ENCODE data around the gene SDHB. TPM values are rescaled to one million over a fixed set of nuclear protein-coding genes. Genes with fewer than 3 reads are reported as not detected.
A peak's percentile ranks its signal among the peaks of the same experiment; 100 is the strongest.

Gene SDHB
- total and polyA plus RNA-seq, 10 of the 15 experiments (the other 5 are each of a cell fraction or from before 2014, with no cell fraction given), result 101 to 319 (median 188) TPM

DNA sequence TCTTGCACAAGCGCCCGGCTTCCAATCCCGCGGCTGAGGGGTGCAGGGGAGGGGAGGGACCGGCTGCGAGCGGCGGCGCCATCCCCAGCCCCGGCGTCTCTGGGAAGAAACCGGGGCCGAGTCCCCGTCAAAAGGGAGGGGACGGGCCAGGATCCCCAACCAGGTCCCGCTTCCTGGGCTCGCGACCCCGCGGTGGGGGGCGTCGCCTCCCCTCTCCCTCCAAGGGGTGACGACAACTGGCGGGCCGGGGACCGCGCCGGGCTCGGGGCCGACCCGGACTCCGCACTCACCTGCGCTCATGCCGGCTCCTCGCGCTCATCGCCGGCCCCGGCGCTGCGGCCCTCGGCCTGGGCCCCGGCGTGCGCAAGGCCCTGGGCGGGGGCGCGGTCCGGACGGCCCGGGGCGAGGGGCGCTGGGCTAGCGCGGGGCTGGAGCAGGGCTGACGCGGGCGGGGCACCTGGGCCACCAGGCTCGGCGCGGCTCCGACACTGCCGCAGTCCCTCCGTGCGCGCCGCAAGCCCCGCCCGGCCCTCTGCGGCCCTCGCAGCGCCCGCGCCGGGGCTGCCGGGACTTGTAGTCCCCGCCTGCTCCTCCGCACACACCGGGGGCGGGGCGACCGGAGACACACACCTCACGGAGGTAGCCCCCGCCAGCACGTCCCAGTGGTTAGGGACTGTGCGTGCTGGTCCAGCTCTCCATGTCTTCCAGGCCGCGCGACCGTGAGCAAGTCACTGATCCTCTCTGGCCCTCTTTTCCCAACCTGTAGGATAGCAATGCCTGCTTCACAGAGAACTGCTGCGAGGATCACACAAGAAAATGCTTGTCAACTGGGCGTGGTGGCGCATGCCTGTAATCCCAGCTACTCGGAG, 42.2 kb downstream of the SDHB start, which contains the start of gene ATP13A2 (continued):
- TF ChIP-seq, protein P1, sequence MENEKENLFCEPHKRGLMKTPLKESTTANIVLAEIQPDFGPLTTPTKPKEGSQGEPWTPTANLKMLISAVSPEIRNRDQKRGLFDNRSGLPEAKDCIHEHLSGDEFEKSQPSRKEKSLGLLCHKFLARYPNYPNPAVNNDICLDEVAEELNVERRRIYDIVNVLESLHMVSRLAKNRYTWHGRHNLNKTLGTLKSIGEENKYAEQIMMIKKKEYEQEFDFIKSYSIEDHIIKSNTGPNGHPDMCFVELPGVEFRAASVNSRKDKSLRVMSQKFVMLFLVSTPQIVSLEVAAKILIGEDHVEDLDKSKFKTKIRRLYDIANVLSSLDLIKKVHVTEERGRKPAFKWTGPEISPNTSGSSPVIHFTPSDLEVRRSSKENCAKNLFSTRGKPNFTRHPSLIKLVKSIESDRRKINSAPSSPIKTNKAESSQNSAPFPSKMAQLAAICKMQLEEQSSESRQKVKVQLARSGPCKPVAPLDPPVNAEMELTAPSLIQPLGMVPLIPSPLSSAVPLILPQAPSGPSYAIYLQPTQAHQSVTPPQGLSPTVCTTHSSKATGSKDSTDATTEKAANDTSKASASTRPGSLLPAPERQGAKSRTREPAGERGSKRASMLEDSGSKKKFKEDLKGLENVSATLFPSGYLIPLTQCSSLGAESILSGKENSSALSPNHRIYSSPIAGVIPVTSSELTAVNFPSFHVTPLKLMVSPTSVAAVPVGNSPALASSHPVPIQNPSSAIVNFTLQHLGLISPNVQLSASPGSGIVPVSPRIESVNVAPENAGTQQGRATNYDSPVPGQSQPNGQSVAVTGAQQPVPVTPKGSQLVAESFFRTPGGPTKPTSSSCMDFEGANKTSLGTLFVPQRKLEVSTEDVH (IDR thresholded peaks at IDR 0.05; ENCODE audit: low read depth, partially characterized antibody), result no peak
- TF ChIP-seq CHD2 (IDR thresholded peaks at IDR 0.05; ENCODE audit: borderline replicate concordance, low read depth, low read length) (peak; percentile 24; the same call in 1 of the 2 replicates), DPF2 (IDR thresholded peaks at IDR 0.05) (0 out of 2 replicates have a peak, but pooled peaks have one; percentile 62), SIN3A (IDR thresholded peaks at IDR 0.05; ENCODE audit: low read depth, low read length) (no peak; the same call in 1 of the 2 replicates), FOXK2 (IDR thresholded peaks at IDR 0.05) (no peak), KLF5 (IDR thresholded peaks at IDR 0.05; ENCODE audit: partially characterized antibody) (no peak), RAD21 (IDR thresholded peaks at IDR 0.05; ENCODE audit: insufficient read depth, low read depth, low read length) (no peak), NFYB (IDR thresholded peaks at IDR 0.05; ENCODE audit: insufficient read depth, low read depth, low read length) (no peak), POU2F2 (IDR thresholded peaks at IDR 0.05; ENCODE audit: borderline replicate concordance, low read depth, low read length) (no peak), MTA2 (IDR thresholded peaks at IDR 0.05; ENCODE audit: low read depth) (no peak), NFIC (IDR thresholded peaks at IDR 0.05; ENCODE audit: low read depth, low read length) (no peak), CBFB (IDR thresholded peaks at IDR 0.05; ENCODE audit: low read depth) (no peak), HDGF (IDR thresholded peaks at IDR 0.05) (peak; percentile 35; the same call in 1 of the 2 replicates), BACH1 (IDR thresholded peaks at IDR 0.05; ENCODE audit: borderline replicate concordance) (no peak), HDAC6 (IDR thresholded peaks at IDR 0.05; ENCODE audit: unreplicated experiment) (no peak), BMI1 (IDR thresholded peaks at IDR 0.05; ENCODE audit: borderline replicate concordance) (no peak), RB1 (IDR thresholded peaks at IDR 0.05; ENCODE audit: borderline replicate concordance) (no peak)
- TF ChIP-seq, protein P2, sequence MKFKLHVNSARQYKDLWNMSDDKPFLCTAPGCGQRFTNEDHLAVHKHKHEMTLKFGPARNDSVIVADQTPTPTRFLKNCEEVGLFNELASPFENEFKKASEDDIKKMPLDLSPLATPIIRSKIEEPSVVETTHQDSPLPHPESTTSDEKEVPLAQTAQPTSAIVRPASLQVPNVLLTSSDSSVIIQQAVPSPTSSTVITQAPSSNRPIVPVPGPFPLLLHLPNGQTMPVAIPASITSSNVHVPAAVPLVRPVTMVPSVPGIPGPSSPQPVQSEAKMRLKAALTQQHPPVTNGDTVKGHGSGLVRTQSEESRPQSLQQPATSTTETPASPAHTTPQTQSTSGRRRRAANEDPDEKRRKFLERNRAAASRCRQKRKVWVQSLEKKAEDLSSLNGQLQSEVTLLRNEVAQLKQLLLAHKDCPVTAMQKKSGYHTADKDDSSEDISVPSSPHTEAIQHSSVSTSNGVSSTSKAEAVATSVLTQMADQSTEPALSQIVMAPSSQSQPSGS (IDR thresholded peaks at IDR 0.05; ENCODE audit: low read length), result no peak
- TF ChIP-seq, protein P3, sequence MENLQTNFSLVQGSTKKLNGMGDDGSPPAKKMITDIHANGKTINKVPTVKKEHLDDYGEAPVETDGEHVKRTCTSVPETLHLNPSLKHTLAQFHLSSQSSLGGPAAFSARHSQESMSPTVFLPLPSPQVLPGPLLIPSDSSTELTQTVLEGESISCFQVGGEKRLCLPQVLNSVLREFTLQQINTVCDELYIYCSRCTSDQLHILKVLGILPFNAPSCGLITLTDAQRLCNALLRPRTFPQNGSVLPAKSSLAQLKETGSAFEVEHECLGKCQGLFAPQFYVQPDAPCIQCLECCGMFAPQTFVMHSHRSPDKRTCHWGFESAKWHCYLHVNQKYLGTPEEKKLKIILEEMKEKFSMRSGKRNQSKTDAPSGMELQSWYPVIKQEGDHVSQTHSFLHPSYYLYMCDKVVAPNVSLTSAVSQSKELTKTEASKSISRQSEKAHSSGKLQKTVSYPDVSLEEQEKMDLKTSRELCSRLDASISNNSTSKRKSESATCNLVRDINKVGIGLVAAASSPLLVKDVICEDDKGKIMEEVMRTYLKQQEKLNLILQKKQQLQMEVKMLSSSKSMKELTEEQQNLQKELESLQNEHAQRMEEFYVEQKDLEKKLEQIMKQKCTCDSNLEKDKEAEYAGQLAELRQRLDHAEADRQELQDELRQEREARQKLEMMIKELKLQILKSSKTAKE (IDR thresholded peaks at IDR 0.05; ENCODE audit: low read depth, poor library complexity, severe bottlenecking), result no peak
- TF ChIP-seq, protein P4, sequence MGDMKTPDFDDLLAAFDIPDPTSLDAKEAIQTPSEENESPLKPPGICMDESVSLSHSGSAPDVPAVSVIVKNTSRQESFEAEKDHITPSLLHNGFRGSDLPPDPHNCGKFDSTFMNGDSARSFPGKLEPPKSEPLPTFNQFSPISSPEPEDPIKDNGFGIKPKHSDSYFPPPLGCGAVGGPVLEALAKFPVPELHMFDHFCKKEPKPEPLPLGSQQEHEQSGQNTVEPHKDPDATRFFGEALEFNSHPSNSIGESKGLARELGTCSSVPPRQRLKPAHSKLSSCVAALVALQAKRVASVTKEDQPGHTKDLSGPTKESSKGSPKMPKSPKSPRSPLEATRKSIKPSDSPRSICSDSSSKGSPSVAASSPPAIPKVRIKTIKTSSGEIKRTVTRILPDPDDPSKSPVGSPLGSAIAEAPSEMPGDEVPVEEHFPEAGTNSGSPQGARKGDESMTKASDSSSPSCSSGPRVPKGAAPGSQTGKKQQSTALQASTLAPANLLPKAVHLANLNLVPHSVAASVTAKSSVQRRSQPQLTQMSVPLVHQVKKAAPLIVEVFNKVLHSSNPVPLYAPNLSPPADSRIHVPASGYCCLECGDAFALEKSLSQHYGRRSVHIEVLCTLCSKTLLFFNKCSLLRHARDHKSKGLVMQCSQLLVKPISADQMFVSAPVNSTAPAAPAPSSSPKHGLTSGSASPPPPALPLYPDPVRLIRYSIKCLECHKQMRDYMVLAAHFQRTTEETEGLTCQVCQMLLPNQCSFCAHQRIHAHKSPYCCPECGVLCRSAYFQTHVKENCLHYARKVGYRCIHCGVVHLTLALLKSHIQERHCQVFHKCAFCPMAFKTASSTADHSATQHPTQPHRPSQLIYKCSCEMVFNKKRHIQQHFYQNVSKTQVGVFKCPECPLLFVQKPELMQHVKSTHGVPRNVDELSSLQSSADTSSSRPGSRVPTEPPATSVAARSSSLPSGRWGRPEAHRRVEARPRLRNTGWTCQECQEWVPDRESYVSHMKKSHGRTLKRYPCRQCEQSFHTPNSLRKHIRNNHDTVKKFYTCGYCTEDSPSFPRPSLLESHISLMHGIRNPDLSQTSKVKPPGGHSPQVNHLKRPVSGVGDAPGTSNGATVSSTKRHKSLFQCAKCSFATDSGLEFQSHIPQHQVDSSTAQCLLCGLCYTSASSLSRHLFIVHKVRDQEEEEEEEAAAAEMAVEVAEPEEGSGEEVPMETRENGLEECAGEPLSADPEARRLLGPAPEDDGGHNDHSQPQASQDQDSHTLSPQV (IDR thresholded peaks at IDR 0.05), result no peak

Measured in GM12878 (cell line).